ENCODE data around the gene AMFR.

The AMFR gene

GRCh38 chr16:56362057-56362655, 63.2 kb downstream of the AMFR start:
- DNase-seq = no peak

DNA sequence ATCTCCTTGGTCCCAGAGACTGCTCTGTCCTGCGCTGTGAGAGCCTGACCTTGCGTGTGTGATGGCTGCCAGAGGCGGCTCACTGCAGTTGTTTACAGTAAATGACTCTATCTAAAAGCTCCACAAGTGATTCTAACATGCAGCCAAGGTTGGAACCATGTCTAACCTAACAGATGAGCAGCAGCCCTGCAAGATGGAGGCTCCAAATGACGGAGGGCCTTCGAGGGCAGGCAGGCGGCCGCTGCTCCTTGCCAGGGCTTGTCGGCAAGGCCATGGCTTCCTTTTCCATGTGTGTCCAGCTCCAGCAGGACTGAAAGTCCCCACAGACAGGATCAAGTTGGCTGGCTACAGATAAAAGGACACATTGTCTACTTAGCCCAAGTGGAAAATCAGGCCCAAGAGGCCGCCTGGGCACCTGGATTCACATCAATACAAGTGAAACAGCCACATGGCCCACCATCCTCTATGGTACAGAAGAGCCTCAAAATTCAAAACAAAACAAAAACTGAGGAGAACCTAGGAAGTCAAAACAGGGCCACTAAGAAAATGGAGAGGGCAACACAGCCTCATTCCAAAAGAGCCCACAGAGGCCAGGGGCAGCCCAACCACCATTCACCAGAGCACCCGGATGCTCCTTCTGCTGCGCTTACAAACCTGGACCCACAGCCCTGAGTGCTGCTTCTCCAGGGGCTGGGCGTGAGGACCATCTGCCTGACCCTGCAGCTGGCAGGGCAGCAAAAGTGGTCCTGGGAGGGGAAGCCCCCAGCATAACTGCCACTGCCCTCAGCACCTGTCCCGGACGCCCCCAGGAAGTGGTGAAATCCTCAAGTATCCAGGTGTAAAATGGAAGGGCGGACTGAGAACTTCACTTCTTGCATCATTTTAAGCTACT, 65.0 kb downstream of the AMFR start:
- DNase-seq = no peak

DNA sequence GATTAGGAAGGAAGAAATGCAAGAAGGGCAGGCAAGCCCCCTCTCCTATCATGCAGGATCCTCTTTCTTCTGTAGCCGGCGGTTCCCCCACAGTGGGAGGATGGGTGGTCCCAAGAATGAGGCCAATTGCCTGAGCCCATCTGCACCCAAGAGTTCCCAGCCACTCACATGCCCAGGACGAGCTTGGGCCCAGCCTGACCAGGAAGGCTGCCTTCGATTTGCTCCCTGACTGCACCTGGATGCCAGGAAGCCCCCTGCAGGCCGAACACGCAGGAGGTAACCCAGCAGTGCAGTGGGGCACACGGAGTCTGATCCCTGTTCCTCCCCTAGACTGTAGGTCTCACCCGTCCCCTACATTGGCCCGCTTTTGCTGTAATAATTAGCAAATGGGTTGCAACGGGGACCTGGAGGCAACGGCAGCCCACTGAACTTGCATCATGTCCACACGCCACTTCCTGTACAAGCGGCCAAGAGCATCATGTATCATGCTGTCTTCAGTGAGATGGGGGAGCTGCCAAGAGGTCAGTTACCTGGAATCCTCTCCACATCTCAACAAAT, 67.5 kb downstream of the AMFR start:
- DNase-seq = no peak

GRCh38 chr16:56357241-56357764, 68.0 kb downstream of the AMFR start:
- DNase-seq = no peak

- peak; percentile 57 to 63 for DNase-seq
These were observed 68.8 kb downstream of the AMFR start for GRCh38 chr16:56356276-56357240.

- no peak for DNase-seq
These were observed 69.5 kb downstream of the AMFR start for GRCh38 chr16:56355786-56356275.

DNA sequence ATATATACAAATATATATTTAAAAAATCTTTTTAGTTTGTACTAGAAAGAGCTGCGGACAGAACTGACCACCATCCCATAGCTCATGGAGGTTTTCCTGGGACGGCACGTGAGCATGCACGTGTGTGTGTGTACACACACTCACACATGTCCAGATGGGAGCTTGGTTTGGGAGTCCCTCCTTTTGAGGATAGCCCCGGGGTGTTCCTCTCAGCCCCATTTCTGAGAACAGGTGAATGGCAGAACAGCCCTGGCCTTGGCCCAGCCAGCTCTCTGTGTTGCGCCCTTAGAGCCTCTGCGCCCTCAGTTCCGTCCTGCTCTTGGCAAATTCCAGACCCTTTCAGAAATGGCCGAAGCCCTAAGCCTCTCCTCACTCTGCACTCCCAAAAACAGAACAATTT, 70.1 kb downstream of the AMFR start:
- DNase-seq = no peak

- DNase-seq = no peak
These were observed 70.6 kb downstream of the AMFR start for GRCh38 chr16:56354746-56355145.

- DNase-seq = no peak
These were observed 71.3 kb downstream of the AMFR start for GRCh38 chr16:56354016-56354415.

DNA sequence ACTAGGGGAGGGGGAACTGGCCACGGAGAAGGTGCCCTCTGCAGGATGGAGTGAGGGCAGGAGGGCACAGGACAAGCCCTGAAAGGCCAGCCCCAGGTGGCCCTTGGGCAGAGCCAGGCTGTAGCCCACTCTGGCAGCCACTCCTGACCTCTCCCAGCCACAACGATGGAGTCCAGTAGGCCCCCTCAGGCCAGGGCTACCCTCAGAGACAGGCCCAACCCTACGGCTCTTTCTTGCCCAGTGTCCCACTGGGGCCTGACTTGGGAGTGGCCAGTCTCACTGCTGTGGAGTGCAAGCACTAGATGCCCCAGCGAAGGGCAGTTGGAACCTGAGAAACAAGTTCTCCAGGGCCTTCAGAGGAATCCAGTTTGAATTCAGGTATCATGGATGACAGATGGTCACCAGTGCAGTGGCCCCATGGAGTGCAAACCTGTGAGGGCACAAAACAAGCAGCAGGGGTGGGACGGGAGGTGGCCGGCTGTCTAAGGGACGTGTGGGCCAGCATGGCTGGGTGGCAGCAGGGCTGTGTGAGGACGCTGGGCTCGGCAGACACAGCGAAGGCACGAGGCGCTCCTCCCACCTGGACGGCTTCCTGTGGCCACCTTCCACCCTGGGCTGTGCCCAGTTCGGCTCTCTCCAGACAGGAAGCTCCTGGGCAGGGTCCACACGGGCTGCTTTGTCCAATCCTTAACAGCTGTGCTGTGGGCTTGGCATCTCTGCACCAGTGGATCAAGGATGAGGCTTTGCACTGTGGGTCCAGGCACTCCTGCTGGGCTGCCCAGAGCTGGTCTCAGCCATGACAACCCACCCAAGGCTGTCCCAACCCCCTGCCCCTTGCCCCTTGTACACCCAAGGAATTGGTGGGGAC, 72.1 kb downstream of the AMFR start:
- DNase-seq = no peak

GRCh38 chr16:56352351-56353053, 72.8 kb downstream of the AMFR start:
- no peak for DNase-seq

DNA sequence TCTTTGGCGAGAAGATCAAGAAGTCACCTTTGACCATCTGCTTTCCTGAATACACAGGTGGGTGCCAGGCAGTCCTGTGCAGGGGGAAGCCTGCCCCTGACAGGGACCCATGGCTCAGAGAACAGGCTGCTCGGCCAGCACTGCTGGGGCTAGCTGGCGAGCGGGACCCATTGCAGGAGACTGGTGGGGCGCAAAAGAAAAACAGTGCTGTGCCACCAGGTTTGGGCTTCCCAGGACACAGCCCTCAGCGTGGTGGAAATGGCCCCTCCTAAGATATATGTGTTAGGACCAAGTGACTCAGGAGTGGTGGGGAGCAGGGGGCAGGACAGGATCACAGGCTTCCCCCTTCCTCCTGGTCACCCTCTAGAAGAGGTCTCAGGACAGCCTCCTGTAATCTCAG, 73.9 kb downstream of the AMFR start:
- no peak for DNase-seq

- DNase-seq = no peak
These were observed 74.6 kb downstream of the AMFR start for GRCh38 chr16:56350491-56351405.

- DNase-seq = no peak
These were observed 75.6 kb downstream of the AMFR start for GRCh38 chr16:56349711-56350161.

DNA sequence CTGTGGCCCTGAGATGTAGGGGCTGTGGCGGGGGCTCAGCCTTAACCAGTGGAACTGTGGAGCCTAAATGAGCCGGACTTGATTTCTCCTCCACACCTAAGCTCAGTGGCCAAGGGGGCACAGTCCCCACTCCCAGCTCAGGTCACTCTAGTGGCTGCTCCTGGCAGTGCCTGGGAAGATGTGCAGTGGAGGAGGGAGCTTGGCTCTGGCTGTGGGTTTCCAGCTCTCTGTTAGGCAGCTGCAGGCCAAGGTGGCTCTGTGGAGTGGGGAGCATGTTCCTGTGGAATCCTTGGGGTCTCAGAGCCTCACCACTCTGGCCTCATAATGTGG, 76.3 kb downstream of the AMFR start:
- no peak for DNase-seq

GRCh38 chr16:56348168-56349085, 76.9 kb downstream of the AMFR start:
- DNase-seq = no peak

GRCh38 chr16:56347670-56348069, 77.7 kb downstream of the AMFR start:
- DNase-seq = no peak

GRCh38 chr16:56347166-56347565, 78.2 kb downstream of the AMFR start:
- no peak for DNase-seq

All from CD4-positive, alpha-beta T cell treated with Interferon alpha-2 for 1 hour (primary cell).